Stomach (tissue), 4 donors: ENCODE data around the gene PLAC8L1.

ENCODE experiments used
- CTCF ChIP-seq, 7 experiments: fragments of 450-650 bp in 4 of 7; fragments of 200-600 bp in 3 of 7; sonication (generic) in 3 of 7; IDR thresholded peaks; one replicate each; pipeline ENCODE4 v1.5.1; 2016 to 2019; ENCODE audit warnings: antibody characterized with exemption in 7 of 7, control low read depth in 2 of 7, mild to moderate bottlenecking in 1 of 7
- POLR2A ChIP-seq, 4 donors: fragments of 450-650 bp; IDR thresholded peaks; one replicate each; pipeline ENCODE4 v1.6.1; 2016; ENCODE audit warnings: antibody characterized with exemption in 4 of 4, control low read depth in 2 of 4, mild to moderate bottlenecking in 1 of 4, moderate library complexity in 1 of 4
- POLR2AphosphoS5 ChIP-seq, 3 donors: sonication (generic); formaldehyde crosslinking; IDR thresholded peaks; one replicate each; pipeline ENCODE4 v1.6.1; 2016; ENCODE audit warnings: antibody characterized with exemption in 3 of 3

DNA sequence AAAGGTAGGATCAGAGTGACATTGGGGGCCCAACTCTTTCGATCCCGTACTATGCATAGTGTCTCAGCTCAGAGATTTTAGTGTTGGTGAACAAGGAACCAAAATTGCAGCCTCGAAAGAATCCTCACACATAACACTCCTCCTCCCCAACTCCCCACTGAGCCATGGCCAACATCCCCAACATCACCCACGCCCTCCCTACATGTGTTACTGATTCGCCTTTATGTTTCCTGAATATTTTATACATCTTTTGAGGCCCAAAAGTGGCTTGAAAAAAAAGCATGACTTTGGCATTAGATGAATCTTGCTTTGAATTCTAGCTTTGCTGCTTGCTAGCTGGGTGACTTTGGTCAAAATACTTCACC lies 45.2 kb downstream of the PLAC8L1 start:
- no peak for TF ChIP-seq POLR2A (IDR thresholded peaks at IDR 0.05)
- no peak for TF ChIP-seq CTCF (IDR thresholded peaks at IDR 0.05)
- no peak for TF ChIP-seq POLR2AphosphoS5 (IDR thresholded peaks at IDR 0.05)
